ENCODE data around the gene RRM2.

DNA sequence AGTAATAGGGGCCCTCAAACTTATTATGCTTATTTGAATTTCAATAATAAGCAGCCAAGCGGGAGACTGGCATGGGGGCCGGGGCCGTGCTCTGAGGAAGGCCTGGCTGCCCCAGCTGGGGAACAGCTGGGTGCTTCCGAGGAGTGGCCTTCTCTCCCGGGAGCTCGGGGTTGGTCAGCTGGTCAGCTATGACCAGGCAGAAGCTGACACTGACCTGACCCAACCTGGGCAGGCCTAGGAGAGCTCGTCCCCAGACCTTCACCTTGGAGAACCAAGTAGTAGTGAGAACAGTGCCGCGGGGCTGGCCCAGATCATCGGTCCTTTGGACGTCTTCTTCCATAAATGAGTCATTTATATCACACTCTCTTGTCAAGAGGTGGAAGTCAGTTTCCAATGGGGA lies 36.1 kb downstream of the RRM2 start:
- TF ChIP-seq, protein P1, sequence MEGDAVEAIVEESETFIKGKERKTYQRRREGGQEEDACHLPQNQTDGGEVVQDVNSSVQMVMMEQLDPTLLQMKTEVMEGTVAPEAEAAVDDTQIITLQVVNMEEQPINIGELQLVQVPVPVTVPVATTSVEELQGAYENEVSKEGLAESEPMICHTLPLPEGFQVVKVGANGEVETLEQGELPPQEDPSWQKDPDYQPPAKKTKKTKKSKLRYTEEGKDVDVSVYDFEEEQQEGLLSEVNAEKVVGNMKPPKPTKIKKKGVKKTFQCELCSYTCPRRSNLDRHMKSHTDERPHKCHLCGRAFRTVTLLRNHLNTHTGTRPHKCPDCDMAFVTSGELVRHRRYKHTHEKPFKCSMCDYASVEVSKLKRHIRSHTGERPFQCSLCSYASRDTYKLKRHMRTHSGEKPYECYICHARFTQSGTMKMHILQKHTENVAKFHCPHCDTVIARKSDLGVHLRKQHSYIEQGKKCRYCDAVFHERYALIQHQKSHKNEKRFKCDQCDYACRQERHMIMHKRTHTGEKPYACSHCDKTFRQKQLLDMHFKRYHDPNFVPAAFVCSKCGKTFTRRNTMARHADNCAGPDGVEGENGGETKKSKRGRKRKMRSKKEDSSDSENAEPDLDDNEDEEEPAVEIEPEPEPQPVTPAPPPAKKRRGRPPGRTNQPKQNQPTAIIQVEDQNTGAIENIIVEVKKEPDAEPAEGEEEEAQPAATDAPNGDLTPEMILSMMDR (IDR thresholded peaks at IDR 0.05): no peak
- TF ChIP-seq EP300 (IDR thresholded peaks at IDR 0.05): no peak

All from ovary (tissue), 3 donors.